Neural cell (in vitro differentiated cells): ENCODE results near the gene DUSP22. TPM values are rescaled to one million over a fixed set of nuclear protein-coding genes. Genes with fewer than 3 reads are reported as not detected.

Source experiments
- H2AFZ ChIP-seq: fragments of 200-600, 300-800 bp; sonication (generic), shearing (Covaris generic); 2 replicates; pipeline ENCODE4 v1.6.0; 2014; ENCODE audit warnings: low read depth, mild to moderate bottlenecking, antibody characterized with exemption, low read length, moderate library complexity
- H3F3A ChIP-seq: fragments of 200-600 bp; shearing (Covaris generic); 2 replicates; pipeline ENCODE4 v1.6.1; 2016; ENCODE audit warnings: mild to moderate bottlenecking, moderate library complexity, mixed read lengths, antibody characterized with exemption, low read length; ENCODE audit not compliant: insufficient read depth, poor library complexity, severe bottlenecking
- H3K27ac ChIP-seq: fragments of 200-600, 300-800 bp; sonication (generic), shearing (Covaris generic); 2 replicates; pipeline ENCODE4 v1.5.1; 2014; ENCODE audit warnings: mild to moderate bottlenecking, low read length, moderate library complexity
- H3K27me3 ChIP-seq: fragments of 300-800, 200-600 bp; sonication (generic), shearing (Covaris generic); 2 replicates; pipeline ENCODE4 v1.6.0; 2014; ENCODE audit warnings: mild to moderate bottlenecking, low read depth, low read length, moderate library complexity; ENCODE audit not compliant: insufficient read depth
- H3K36me3 ChIP-seq: fragments of 300-800, 200-600 bp; sonication (generic), shearing (Covaris generic); 2 replicates; pipeline ENCODE4 v1.5.1; 2014; ENCODE audit warnings: mild to moderate bottlenecking, antibody characterized with exemption, low read length, moderate library complexity; ENCODE audit not compliant: insufficient read depth
- H3K4me2 ChIP-seq: fragments of 300-800, 200-600 bp; sonication (generic), shearing (Covaris generic); 2 replicates; pipeline ENCODE4 v1.6.0; 2014; ENCODE audit warnings: mild to moderate bottlenecking, low read length
- H3K4me3 ChIP-seq: fragments of 300-800, 200-600 bp; sonication (generic), shearing (Covaris generic); 2 replicates; pipeline ENCODE4 v1.5.1; 2014; ENCODE audit warnings: mild to moderate bottlenecking, low read length, moderate library complexity
- H3K79me2 ChIP-seq: fragments of 200-600 bp; shearing (Covaris generic); replicated peaks from 2 replicates; pipeline ENCODE4 v1.6.0; 2014; ENCODE audit warnings: mild to moderate bottlenecking, low read length, moderate library complexity; ENCODE audit not compliant: insufficient read depth
- H3K9ac ChIP-seq: fragments of 300-800, 200-600 bp; sonication (generic), shearing (Covaris generic); 2 replicates; pipeline ENCODE4 v1.6.1; 2016; ENCODE audit warnings: mild to moderate bottlenecking, low read length, mixed read lengths
- H3K9me2 ChIP-seq: fragments of 200-600 bp; shearing (Covaris generic); 2 replicates; pipeline ENCODE4 v1.6.1; 2016; ENCODE audit warnings: mild to moderate bottlenecking, low read length, mixed read lengths; ENCODE audit not compliant: insufficient read depth
- H3K9me3 ChIP-seq: fragments of 200-600, 300-800 bp; sonication (generic), shearing (Covaris generic); 2 replicates; pipeline ENCODE4 v1.6.1; 2016; ENCODE audit warnings: mild to moderate bottlenecking, mixed run types, low read length, moderate library complexity, mixed read lengths
- H4K20me1 ChIP-seq: fragments of 200-600 bp; shearing (Covaris generic); 2 replicates; pipeline ENCODE4 v1.6.1; 2016; ENCODE audit warnings: mild to moderate bottlenecking, mixed run types; ENCODE audit not compliant: insufficient read depth
- EP300 ChIP-seq: fragments of 450-650 bp; conservative IDR thresholded peaks from 2 replicates; pipeline ENCODE4 v1.6.1; 2014; ENCODE audit warnings: antibody characterized with exemption, mild to moderate bottlenecking, moderate library complexity; ENCODE audit not compliant: poor library complexity, severe bottlenecking
- EZH2 ChIP-seq: fragments of 200-600, 300-800 bp; shearing (Covaris generic), sonication (generic); IDR thresholded peaks from 2 replicates; pipeline ENCODE4 v1.6.1; 2014; ENCODE audit warnings: antibody characterized with exemption, low read length, borderline replicate concordance, mild to moderate bottlenecking; ENCODE audit not compliant: insufficient read depth, poor library complexity, severe bottlenecking
- MXI1 ChIP-seq: fragments of 450-650 bp; conservative IDR thresholded peaks from 2 replicates; pipeline ENCODE4 v1.6.1; 2014; ENCODE audit warnings: antibody characterized with exemption, mild to moderate bottlenecking; ENCODE audit not compliant: poor library complexity, severe bottlenecking
- POLR2AphosphoS5 ChIP-seq: IDR thresholded peaks from 2 replicates; pipeline ENCODE4 v1.6.1; 2012
- RAD21 ChIP-seq: fragments of 450-650 bp; conservative IDR thresholded peaks from 2 replicates; pipeline ENCODE4 v1.6.1; 2014; ENCODE audit warnings: antibody characterized with exemption, mild to moderate bottlenecking, moderate library complexity
- SMC3 ChIP-seq: fragments of 450-650 bp; conservative IDR thresholded peaks from 2 replicates; pipeline ENCODE4 v1.6.1; 2014; ENCODE audit warnings: antibody characterized with exemption, mild to moderate bottlenecking, moderate library complexity; ENCODE audit not compliant: poor library complexity
- TAF1 ChIP-seq: IDR thresholded peaks from 2 replicates; pipeline ENCODE4 v1.6.1; 2012; ENCODE audit warnings: low read depth
- polyA plus RNA-seq: library from polyadenylated mRNA; depleted of rRNA; stranded (reverse); fragments of >200 nt; gene quantifications from 2 replicates; pipeline ENCODE4 v1.2.3, GENCODE V29; 2014
- TF ChIP-seq, protein P1 (sequence below): IDR thresholded peaks from 2 replicates; pipeline ENCODE4 v1.6.1; 2012; ENCODE audit warnings: borderline replicate concordance
- TF ChIP-seq, protein P2 (sequence below): fragments of 450-650 bp; IDR thresholded peaks from 2 replicates; pipeline ENCODE4 v1.5.1; 2014; ENCODE audit warnings: antibody characterized with exemption, mild to moderate bottlenecking, moderate library complexity; ENCODE audit not compliant: poor library complexity, severe bottlenecking

DUSP22 gene
- polyA plus RNA-seq, 1 donor from 2014 or later, result 24.9 TPM

DNA sequence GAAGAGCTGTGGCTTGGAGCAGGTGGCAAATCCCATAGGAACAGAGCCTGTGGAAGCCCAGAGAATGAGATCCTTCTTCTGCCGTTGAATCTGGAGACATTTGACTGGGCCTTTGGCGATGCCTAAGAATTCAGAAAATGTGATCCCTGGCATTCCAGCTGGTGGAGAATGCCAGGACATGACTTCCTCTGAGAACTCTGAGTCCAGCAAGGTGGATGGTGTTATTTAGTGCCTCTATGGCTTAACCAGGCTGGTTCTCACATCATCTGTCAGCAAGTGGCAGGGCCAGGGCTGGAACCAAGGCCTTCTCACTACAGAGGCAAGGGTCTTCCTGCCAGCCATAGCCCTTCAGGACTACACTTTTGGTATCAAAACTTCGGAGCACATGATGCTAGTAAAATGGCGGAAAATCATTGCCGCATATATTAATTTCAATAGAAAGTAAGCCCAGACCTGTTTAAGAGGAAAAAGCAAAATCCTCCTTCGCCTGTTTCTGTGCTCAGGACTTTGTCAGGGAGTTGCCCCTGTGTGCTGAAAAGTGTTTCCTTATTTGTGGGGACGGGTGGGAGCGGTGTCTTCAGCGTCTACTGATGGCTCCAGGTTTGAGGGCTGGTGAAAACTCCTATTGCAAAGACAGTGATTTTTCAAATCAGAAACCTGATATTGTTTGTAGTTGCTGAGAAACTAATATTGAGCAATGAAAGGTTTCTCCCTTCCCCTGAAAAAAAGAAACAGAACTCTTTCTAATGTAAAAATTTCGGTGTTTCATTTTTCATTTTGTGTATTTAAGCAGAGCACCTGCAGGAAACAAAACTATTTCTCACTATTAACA lies 23.9 kb downstream of the DUSP22 start:
- Histone ChIP-seq H4K20me1 (no peaks in the 10 kb centered on the region), H3K9me2 (no peaks in the 10 kb centered on the region), H3K27me3 (no peaks in the 10 kb centered on the region), H3K9ac (no peak overlapping the region), H3K36me3 (no peaks in the 10 kb centered on the region), H3K79me2 (no peaks in the 10 kb centered on the region), H3K27ac (no peak overlapping the region), H3K4me2 (no peak overlapping the region), H3K4me3 (no peak overlapping the region), H2AFZ (no peak overlapping the region), H3F3A (no peaks in the 10 kb centered on the region), H3K9me3 (no peaks in the 10 kb centered on the region)
- no peak for TF ChIP-seq TAF1

DNA sequence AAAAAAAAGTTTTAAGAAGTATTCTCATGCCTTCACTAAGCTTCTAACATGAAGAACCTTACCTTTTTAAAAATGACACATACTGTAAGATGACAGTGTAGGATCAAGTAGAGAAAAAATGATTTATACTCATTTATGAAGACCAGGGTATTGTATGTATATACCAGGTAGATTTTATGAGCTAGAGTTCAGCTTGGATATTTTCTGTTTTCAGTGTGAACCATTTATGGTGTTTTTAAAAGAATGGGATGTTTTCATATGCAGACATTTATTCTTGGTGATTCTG lies 24.4 kb downstream of the DUSP22 start:
- Histone ChIP-seq H3K9me3 (no peaks in the 10 kb centered on the region), H3K27me3 (no peaks in the 10 kb centered on the region), H4K20me1 (no peaks in the 10 kb centered on the region), H3K4me3 (no peak overlapping the region), H3K9me2 (no peaks in the 10 kb centered on the region), H2AFZ (no peak overlapping the region), H3K36me3 (no peaks in the 10 kb centered on the region), H3K79me2 (no peaks in the 10 kb centered on the region), H3K27ac (no peak overlapping the region), H3K9ac (no peak overlapping the region), H3K4me2 (no peak overlapping the region), H3F3A (no peaks in the 10 kb centered on the region)
- TF ChIP-seq, protein P1, sequence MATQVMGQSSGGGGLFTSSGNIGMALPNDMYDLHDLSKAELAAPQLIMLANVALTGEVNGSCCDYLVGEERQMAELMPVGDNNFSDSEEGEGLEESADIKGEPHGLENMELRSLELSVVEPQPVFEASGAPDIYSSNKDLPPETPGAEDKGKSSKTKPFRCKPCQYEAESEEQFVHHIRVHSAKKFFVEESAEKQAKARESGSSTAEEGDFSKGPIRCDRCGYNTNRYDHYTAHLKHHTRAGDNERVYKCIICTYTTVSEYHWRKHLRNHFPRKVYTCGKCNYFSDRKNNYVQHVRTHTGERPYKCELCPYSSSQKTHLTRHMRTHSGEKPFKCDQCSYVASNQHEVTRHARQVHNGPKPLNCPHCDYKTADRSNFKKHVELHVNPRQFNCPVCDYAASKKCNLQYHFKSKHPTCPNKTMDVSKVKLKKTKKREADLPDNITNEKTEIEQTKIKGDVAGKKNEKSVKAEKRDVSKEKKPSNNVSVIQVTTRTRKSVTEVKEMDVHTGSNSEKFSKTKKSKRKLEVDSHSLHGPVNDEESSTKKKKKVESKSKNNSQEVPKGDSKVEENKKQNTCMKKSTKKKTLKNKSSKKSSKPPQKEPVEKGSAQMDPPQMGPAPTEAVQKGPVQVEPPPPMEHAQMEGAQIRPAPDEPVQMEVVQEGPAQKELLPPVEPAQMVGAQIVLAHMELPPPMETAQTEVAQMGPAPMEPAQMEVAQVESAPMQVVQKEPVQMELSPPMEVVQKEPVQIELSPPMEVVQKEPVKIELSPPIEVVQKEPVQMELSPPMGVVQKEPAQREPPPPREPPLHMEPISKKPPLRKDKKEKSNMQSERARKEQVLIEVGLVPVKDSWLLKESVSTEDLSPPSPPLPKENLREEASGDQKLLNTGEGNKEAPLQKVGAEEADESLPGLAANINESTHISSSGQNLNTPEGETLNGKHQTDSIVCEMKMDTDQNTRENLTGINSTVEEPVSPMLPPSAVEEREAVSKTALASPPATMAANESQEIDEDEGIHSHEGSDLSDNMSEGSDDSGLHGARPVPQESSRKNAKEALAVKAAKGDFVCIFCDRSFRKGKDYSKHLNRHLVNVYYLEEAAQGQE, result no peak
- TF ChIP-seq MXI1, result no peak

DNA sequence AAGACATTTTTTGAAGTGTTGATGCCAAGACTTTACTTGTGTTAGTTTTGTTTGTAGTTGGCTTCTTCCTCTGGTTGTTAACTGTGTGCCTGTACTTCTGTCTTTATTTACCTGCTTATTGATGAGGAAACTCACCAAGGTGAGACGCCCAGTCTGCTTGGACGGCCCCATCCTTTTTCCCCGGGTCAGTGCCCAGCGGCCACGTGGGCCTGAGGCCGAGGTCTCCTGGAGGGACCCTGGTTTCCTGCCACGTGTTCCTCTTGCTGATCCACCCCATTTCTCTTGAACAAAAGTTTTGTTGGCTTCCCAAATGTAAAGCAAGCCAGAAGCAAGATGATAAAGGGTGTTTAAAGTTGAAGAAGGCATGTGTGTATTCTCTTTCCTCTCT lies 24.8 kb downstream of the DUSP22 start:
- Histone ChIP-seq H3K4me3 (no peak overlapping the region), H3K79me2 (no peaks in the 10 kb centered on the region), H3F3A (no peaks in the 10 kb centered on the region), H3K36me3 (no peaks in the 10 kb centered on the region), H2AFZ (no peak overlapping the region), H3K4me2 (no peak overlapping the region), H4K20me1 (no peaks in the 10 kb centered on the region), H3K27ac (no peak overlapping the region), H3K27me3 (no peaks in the 10 kb centered on the region), H3K9me2 (no peaks in the 10 kb centered on the region), H3K9me3 (no peaks in the 10 kb centered on the region), H3K9ac (no peak overlapping the region)
- TF ChIP-seq TAF1 (no peak), EP300 (no peak), RAD21 (no peak), POLR2AphosphoS5 (no peak), MXI1 (no peak), SMC3 (no peak), EZH2 (no peak)
- TF ChIP-seq, protein P1, result no peak
- TF ChIP-seq, protein P2, sequence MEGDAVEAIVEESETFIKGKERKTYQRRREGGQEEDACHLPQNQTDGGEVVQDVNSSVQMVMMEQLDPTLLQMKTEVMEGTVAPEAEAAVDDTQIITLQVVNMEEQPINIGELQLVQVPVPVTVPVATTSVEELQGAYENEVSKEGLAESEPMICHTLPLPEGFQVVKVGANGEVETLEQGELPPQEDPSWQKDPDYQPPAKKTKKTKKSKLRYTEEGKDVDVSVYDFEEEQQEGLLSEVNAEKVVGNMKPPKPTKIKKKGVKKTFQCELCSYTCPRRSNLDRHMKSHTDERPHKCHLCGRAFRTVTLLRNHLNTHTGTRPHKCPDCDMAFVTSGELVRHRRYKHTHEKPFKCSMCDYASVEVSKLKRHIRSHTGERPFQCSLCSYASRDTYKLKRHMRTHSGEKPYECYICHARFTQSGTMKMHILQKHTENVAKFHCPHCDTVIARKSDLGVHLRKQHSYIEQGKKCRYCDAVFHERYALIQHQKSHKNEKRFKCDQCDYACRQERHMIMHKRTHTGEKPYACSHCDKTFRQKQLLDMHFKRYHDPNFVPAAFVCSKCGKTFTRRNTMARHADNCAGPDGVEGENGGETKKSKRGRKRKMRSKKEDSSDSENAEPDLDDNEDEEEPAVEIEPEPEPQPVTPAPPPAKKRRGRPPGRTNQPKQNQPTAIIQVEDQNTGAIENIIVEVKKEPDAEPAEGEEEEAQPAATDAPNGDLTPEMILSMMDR, result no peak
